Stimulated activated CD8-positive, alpha-beta memory T cell treated with anti-CD3 and anti-CD28 coated beads, Interleukin-15, amount 100 ng/mL, for 48 hours (primary cell): ENCODE measurements around the gene MOB1B.
"Not testable (repeated sequence)": the region's sequence is repeated elsewhere in the genome, so short reads cannot be mapped to it uniquely, and the experiment has no call there.

Experiments
- DNase-seq, 2 donors: peaks; one replicate each; pipeline ENCODE4 v3.0.0-alpha.2; 2020; ENCODE audit warnings: low read depth in 2 of 2

The MOB1B gene

DNA sequence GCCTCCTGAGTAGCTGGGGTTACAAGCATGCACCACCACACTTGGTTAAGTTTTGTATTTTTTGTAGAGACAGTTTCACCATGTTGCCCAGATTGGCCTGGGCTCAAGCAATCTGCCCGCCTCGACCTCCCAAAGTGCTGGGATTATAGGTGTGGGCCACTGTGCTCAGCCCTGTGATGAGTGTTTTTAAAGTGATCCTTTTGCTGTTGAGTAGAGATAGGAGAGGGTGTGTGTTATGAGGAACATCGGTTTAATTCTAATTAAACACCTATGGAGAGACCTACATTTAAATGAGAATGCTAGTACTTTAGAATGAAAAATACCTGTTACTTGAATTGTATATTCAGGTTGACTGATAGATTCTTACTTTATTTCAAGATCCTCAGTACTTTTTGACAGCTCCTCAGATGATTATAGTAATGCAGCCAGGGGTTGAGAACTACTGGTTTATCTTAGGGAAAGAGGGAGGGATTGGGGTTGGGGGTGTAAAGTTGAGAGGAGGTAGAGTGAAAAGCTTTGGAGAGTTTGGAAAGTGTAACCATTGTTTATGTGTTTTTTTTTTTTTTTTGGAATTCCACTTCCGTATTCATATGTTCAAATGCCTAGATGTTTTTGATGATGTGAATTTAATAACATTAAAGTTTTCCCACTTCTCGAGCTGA, 54.5 kb downstream of the MOB1B start:
- no peak for DNase-seq

DNA sequence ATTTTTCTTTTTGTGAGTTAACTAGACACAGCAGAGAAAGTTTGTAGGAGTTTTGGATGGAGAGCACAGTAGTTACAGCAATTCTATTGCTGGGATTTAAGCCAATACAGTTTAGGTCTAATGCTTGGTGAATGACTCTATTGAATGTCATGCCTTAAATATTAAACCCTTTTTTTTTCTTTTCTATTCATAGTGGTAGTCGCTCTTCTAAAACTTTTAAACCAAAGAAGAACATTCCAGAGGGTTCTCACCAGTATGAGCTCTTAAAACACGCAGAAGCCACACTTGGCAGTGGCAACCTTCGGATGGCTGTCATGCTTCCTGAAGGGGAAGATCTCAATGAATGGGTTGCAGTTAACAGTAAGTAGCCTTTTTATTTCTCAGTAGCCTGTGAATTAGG, 56.5 kb downstream of the MOB1B start:
- no peak for DNase-seq

DNA sequence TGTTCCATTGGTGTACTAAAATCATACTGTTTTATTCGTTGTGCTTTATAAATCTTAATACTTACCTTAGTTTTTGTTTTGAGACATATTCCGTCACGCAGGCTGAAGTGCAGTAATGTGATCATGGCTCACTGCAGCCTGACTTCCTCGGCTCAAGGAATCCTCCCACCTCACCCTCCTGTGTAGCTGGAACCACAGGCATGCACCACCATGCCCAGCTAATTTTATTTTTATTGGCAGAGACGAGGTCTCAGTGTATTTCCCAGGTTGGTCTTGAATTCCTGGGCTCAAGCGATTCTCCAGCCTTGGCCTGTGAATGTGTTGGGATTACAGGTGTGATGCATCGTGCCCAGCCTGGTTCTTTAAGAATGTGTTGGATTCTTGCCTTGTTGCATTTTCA, 66.9 kb downstream of the MOB1B start:
- DNase-seq: no peak

DNA sequence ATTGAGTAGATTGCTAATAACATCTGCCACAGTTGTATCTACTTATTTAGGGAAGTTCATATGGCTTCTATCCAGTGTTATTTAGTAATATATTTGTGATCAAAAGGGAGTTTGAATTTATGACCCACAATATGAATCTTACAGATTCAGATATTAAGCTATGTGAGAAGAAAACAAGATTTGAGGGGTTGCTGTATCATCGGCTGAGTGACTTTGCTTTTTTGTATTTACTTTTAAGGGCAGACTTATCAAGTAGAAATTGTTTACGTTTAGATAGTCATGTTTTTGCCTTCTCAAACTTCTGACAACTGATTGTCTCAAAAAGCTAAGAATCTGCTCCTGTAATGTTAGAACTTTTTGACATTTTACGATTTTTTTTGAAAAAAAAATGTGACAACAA, 74.1 kb downstream of the MOB1B start:
- DNase-seq: no peak

DNA sequence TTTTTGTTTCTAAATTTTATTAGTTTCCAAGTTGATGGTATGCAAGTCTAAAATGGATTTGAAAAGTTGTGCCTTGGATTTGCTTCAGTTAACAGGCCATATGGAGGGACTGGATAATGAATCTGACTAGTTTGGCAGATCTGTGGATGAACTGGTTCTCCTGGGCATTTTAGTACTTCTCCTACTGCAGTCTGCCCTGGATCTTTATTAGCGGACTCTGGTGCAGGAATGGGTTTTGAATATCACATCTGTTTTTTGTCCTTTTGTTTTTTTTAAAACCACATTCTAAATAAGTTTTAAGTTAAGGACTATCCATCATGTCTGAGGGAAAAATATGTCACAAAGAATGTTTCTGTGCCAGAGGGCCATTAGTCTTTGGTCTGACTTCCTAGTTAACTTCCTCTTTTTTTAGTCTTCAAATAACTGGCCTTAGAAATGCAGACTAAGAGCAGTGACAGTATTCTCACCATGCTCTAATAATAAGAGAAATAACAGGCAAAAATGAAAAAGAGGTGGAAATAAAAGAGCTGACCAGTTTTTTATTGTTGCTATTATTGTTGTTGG, 77.4 kb downstream of the MOB1B start:
- DNase-seq: no peak

- no peak for DNase-seq
Measured at GRCh38 chr4:70980196-70980595, 78.0 kb downstream of the MOB1B start.

DNA sequence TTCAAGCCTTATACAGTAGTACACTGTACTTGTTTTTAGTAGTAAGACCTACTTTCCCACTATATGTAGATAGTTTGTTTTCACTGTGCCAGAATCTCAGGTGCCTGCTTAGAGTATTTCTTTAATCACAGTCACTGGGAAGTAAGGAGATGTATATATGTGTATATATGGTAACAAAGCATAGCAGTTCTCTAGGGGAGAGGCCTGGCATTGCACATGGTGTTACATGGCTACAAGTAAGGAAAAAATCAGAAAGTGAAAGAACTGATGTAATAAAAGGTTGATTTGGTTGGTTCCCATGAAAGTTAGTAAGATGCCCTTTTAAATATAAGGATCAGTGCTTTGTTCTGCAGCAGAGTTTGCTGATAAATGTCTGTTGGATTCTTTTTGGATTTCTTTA, 81.9 kb downstream of the MOB1B start:
- no peak for DNase-seq

GRCh38 chr4:70984589-70984988, 82.4 kb downstream of the MOB1B start:
- DNase-seq: no peak

- no peak for DNase-seq
Measured at GRCh38 chr4:70991596-70991995, 89.4 kb downstream of the MOB1B start.

- DNase-seq: no peak
Measured at GRCh38 chr4:70992391-70992881, 90.3 kb downstream of the MOB1B start.

- peak; percentile 86 to 88 for DNase-seq
Measured at GRCh38 chr4:70993181-70994068, 91.3 kb downstream of the MOB1B start, which contains the start of gene DCK. TSS of gene DCK (plus strand) at chr4:70993649. CDS start at chr4:70993836, 187 bp downstream.

GRCh38 chr4:70994069-70994366, 91.8 kb downstream of the MOB1B start:
- no peak for DNase-seq

DNA sequence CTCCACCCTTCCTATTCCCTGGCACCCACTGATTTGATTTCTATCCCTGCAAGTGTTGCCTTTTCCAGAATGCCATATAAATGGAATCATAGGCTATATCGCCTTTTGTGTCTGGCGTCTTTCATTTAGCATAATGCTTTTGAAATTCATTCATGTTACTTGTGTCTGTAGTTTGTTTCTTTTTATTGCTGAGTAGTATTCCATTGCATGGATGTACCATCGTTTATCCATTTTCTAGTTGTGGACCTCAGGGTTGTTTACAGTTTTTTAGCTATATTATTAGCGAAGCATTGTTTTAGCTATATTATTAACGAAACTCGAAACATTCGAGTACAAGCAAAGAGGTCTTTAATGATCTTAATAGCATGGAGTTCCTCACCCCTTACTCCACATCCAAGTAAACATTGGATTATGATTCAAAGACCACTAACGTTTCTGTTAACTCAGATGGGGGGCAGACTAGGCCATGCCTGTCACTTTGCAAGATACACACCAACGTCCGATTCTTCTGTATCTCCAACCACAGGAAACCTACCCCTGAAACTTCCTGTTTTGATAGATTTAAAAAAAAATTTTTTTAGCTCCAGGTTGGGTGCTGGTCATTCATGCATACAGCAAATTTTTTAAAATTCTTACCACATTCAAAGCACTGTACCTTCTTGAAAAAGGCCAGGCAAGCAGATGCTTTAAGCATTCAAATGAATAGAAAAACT, 92.4 kb downstream of the MOB1B start:
- no peak for DNase-seq

DNA sequence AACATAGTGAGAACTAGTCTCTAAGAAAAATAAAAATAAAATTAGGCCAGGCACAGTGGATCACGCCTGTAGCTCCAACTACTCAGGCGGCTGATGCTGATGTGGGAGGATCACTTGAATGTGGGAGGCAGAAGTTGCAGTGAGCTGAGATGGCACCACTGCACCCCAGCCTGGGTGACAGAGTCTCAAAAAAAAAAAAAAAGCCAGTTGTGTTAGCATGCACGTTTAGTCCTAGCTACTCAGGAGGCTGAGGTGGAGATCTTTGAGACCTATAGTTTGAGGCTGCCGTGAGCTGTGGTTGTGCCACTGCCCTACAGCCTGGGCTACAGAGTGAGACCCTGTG, 93.8 kb downstream of the MOB1B start:
- DNase-seq: no peak

DNA sequence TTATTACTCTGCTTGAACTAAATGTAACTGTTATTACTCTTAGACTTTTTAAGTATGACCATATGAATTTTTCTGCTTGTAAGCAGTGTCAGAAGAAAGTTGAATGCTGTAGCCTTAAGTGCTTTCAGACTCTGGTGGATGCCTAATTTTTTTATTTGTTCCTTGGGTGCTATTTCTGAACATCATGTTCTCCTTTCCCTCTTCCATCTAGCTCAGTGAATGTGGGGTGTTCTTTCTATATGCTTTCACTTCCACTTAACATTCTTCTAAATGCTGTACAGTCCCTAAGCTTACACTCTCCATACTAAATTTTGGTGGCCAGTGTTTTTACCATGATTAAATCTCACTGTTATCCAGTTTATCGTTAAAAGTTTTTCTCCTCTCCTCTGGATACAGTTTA, 94.9 kb downstream of the MOB1B start:
- DNase-seq: no peak

DNA sequence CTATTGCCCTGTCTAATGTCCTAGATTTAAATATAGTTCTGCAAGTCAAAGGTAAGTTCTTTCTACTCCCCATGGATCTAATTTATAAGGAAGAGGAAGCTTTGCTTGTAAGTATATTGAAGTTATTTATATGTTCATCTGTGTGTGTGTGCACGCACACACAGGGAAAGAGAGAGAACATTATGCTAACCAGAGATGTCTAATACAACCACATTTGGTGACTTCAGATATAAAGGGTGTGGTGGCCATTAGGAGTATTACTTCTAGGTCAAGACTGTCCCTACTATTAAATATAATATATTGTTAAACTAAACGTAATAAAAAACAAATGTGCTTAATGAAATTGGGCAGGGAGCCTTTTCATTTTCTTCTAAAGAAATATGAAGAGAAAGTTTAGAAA, 95.4 kb downstream of the MOB1B start:
- no peak for DNase-seq

- DNase-seq: not testable (repeated sequence)
Measured at GRCh38 chr4:70999639-71000038, 97.5 kb downstream of the MOB1B start.

- DNase-seq: not testable (repeated sequence)
Measured at GRCh38 chr4:71001363-71001762, 99.2 kb downstream of the MOB1B start.

GRCh38 chr4:71004281-71004851, 102.2 kb downstream of the MOB1B start:
- DNase-seq: peak; percentile 34 to 51

DNA sequence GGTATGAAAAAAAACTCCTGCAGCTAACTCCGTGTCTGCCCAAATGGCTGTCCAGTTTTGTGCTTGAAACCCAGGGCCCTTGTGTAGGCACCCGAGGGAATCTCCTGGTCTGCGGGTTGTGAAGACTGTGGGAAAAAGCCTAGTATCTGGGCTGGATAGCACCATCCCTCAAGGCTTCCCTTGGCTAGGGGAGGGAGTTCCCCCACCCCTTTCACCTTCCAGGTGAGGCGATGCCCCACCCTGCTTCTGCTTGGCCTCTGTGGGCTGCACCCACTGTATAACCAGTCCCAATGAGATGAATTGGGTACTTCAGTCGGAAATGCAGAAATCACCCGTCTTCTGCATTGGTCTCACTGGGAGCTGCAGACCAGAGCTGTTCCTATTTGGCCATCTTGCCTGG, 102.9 kb downstream of the MOB1B start:
- not testable (repeated sequence) for DNase-seq

- no peak for DNase-seq
Measured at GRCh38 chr4:71006203-71006907, 104.2 kb downstream of the MOB1B start.
